ENCODE measurements around the gene EIF2D. TPM values are rescaled to one million over a fixed set of nuclear protein-coding genes. Genes with fewer than 3 reads are reported as not detected.

The EIF2D gene
- total RNA-seq, 3 donors from 2014 or later (not counting 1 experiment from before 2014, with no cell fraction given): 31.8 to 34.6 (median 32.7) TPM

GRCh38 chr1:206559672-206559995, 52.6 kb downstream of the EIF2D start:
- ATAC-seq (no peak), DNase-seq (no peak)
- 44% methylated on average over 5 of the region's 5 CpGs for WGBS (ENCODE audit: insufficient coverage)
- Histone ChIP-seq H3K36me3 (ENCODE audit: control insufficient read depth, insufficient read depth, low read length) (peaks cover 35% of the 10 kb centered on the region), H3K27ac (ENCODE audit: low read length) (peak overlapping the region; percentile 87), H3K9me3 (ENCODE audit: control insufficient read depth, insufficient read depth, low read length) (no peaks in the 10 kb centered on the region), H3K4me1 (ENCODE audit: control insufficient read depth, insufficient read depth, low read length) (peaks cover 81% of the 10 kb centered on the region), H3K27me3 (ENCODE audit: control insufficient read depth, insufficient read depth, low read length) (no peaks in the 10 kb centered on the region), H3K4me3 (ENCODE audit: low read length) (peak overlapping the region; percentile 70)
- Mint-ChIP-seq H3K36me3 (peaks cover 15% of the 10 kb centered on the region), H3K27ac (peak overlapping the region; percentile 90 to 100), H3K27me3 (ENCODE audit: low read depth in 2 of 2) (no peaks in the 10 kb centered on the region), H3K4me3 (peak overlapping the region; percentile 96), H3K4me1 (peaks cover 89% of the 10 kb centered on the region in 2 donors), H3K9me3 (no peaks in the 10 kb centered on the region)
- TF ChIP-seq CTCF (IDR thresholded peaks at IDR 0.05): no peak
- intact Hi-C loops (cut with micrococcal nuclease): loop anchor here (1.0 to 5.0 kb wide), 2 partner anchors 8 to 363 kb away; partner anchors contain the start of gene FCMR

GRCh38 chr1:206558794-206559671, 53.2 kb downstream of the EIF2D start:
- Histone ChIP-seq H3K36me3 (ENCODE audit: control insufficient read depth, insufficient read depth, low read length) (peaks cover 29% of the 10 kb centered on the region), H3K27me3 (ENCODE audit: control insufficient read depth, insufficient read depth, low read length) (no peaks in the 10 kb centered on the region), H3K27ac (ENCODE audit: low read length) (peak overlapping the region; percentile 87), H3K4me3 (ENCODE audit: low read length) (peak overlapping the region; percentile 70), H3K4me1 (ENCODE audit: control insufficient read depth, insufficient read depth, low read length) (peaks cover 79% of the 10 kb centered on the region), H3K9me3 (ENCODE audit: control insufficient read depth, insufficient read depth, low read length) (no peaks in the 10 kb centered on the region)
- no peak for TF ChIP-seq CTCF (IDR thresholded peaks at IDR 0.05)
- H3K27me3 Mint-ChIP-seq (ENCODE audit: low read depth in 2 of 2): no peaks in the 10 kb centered on the region
- peak overlapping the region; percentile 90 to 100 for H3K27ac Mint-ChIP-seq
- peaks cover 9% of the 10 kb centered on the region for H3K36me3 Mint-ChIP-seq
- ATAC-seq (no peak), DNase-seq (peak in 1 of 2 donors; percentile 53)
- H3K4me1 Mint-ChIP-seq: peaks cover 85 to 89% of the 10 kb centered on the region in 2 donors
- intact Hi-C loops (cut with micrococcal nuclease): loop anchor here (1.0 to 5.0 kb wide), 2 partner anchors 8 to 363 kb away; partner anchors contain the start of gene FCMR
- 7% methylated on average over 5 of the region's 6 CpGs for WGBS (ENCODE audit: insufficient coverage)
- peak overlapping the region; percentile 96 for H3K4me3 Mint-ChIP-seq
- no peaks in the 10 kb centered on the region for H3K9me3 Mint-ChIP-seq

- Mint-ChIP-seq H3K27ac (peak overlapping the region; percentile 90 to 100), H3K4me3 (peak overlapping the region; percentile 96), H3K27me3 (ENCODE audit: low read depth in 2 of 2) (no peaks in the 10 kb centered on the region), H3K9me3 (no peaks in the 10 kb centered on the region), H3K36me3 (peaks cover 3% of the 10 kb centered on the region), H3K4me1 (peaks cover 82 to 89% of the 10 kb centered on the region in 2 donors)
- no peak for TF ChIP-seq CTCF (IDR thresholded peaks at IDR 0.05)
- WGBS (ENCODE audit: insufficient coverage): under 1% methylated on average over 14 of the region's 14 CpGs
- intact Hi-C loops (cut with micrococcal nuclease): loop anchor here (5.0 kb wide), 1 partner anchor 364 kb away; the partner anchor contains the start of gene FCMR
- DNase-seq: peak in 1 of 2 donors; percentile 66
- peaks cover 24% of the 10 kb centered on the region for H3K36me3 ChIP-seq (ENCODE audit: control insufficient read depth, insufficient read depth, low read length)
- peak overlapping the region; percentile 87 for H3K27ac ChIP-seq (ENCODE audit: low read length)
- peak overlapping the region; percentile 70 for H3K4me3 ChIP-seq (ENCODE audit: low read length)
- ATAC-seq: peak; percentile 2 to 28 (median 6)
- H3K4me1 ChIP-seq (ENCODE audit: control insufficient read depth, insufficient read depth, low read length): peaks cover 71% of the 10 kb centered on the region
- H3K9me3 ChIP-seq (ENCODE audit: control insufficient read depth, insufficient read depth, low read length): no peaks in the 10 kb centered on the region
- H3K27me3 ChIP-seq (ENCODE audit: control insufficient read depth, insufficient read depth, low read length): no peaks in the 10 kb centered on the region
These were observed 54.4 kb downstream of the EIF2D start for GRCh38 chr1:206557636-206558473.
